GM10266 (cell line): ENCODE measurements around the gene MDH2.

Source experiments
- DNase-seq: peaks from one replicate; pipeline ENCODE4 v3.0.0; 2012; ENCODE audit errors: extremely low spot score
- CTCF ChIP-seq: IDR thresholded peaks from 2 replicates; pipeline ENCODE4 v1.5.1; 2012; ENCODE audit warnings: mild to moderate bottlenecking, low read depth; ENCODE audit not compliant: control insufficient read depth, insufficient read depth; ENCODE audit errors: missing control alignments

Gene MDH2

GRCh38 chr7:76031964-76032363 lies 15.9 kb upstream of the MDH2 start:
- no peak for DNase-seq
- no peak for TF ChIP-seq CTCF

GRCh38 chr7:76037310-76037709 lies 10.6 kb upstream of the MDH2 start:
- no peak for DNase-seq
- no peak for TF ChIP-seq CTCF

GRCh38 chr7:76040126-76040525 lies 7.8 kb upstream of the MDH2 start:
- no peak for DNase-seq
- TF ChIP-seq CTCF: no peak

- TF ChIP-seq CTCF: no peak
- DNase-seq: no peak
These were observed 3.5 kb upstream of the MDH2 start for GRCh38 chr7:76044375-76044865.

GRCh38 chr7:76047305-76047810 lies 548 bp upstream of the MDH2 start:
- no peak for TF ChIP-seq CTCF
- peak; percentile 42 for DNase-seq

GRCh38 chr7:76048668-76048988 lies 722 bp downstream of the MDH2 start:
- no peak for TF ChIP-seq CTCF
- peak; percentile 63 for DNase-seq

- TF ChIP-seq CTCF: no peak
- DNase-seq: no peak
These were observed 1.4 kb downstream of the MDH2 start for GRCh38 chr7:76049295-76049694.
